Activated T-helper 1 cell treated with anti-CD3 and anti-CD28 coated beads, Interleukin-2, amount 50 U/mL, for 16 hours (primary cell): ENCODE measurements around the gene SLC7A6OS.
A peak's percentile ranks its signal among the peaks of the same experiment; 100 is the strongest.
"Not testable (repeated sequence)": the region's sequence is repeated elsewhere in the genome, so short reads cannot be mapped to it uniquely, and the experiment has no call there.

Source experiments
- DNase-seq, 2 donors: peaks; one replicate each; pipeline ENCODE4 v3.0.0-alpha.2; 2020; ENCODE audit warnings: low read depth in 1 of 2, low spot score in 1 of 2

SLC7A6OS gene

DNA sequence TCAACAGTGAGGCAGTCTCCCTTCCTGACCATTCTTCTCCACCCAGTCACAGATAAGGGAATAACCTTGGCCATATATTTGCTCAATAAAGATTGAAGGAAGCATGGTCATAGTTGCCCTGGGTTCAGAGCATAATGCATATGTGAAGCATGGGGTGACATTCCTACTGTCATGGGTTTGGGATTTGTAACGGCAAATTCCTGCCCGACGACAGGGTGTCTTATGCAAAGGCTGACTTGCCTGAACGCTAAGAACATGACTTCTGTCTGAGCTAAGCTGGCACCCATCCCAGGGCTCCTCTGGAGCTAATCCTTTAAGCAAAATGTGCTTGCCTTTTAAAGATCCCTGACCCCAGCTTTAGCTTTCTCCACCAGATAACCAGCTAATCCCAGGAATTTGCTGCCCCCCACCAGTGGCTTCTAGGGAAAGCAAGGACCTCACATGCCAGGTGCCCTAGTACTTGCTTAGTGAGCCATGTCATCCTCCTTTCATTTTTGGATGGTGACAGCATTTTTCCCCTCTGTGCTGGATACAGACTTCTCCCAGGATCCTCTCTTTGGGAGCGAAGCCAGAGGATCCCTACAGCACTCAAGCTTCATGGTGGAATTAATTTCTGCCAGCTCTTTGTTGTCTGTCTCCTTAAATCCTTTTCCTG is 11.7 kb downstream of the SLC7A6OS start:
- DNase-seq, result no peak

GRCh38 chr16:68298312-68298711 is 12.4 kb downstream of the SLC7A6OS start:
- no peak for DNase-seq

DNA sequence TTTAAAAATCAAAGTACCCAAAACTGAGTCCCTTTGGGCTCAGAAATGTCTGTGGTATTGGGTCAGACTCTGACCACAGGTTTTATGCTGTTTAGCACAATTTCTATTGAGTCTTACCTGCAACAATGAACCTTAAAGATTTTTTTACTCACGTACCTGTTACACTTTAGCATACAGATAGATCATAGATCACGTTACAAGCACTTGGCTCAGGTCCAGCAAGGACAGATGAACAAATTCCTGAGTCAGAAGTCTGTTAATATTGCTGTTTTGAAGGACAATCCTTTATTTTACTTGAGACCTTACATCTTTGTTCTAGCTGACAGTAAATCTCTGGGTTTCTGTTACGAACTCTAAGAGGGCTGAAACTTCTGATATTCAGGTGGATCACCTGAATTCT is 12.8 kb downstream of the SLC7A6OS start:
- no peak for DNase-seq

DNA sequence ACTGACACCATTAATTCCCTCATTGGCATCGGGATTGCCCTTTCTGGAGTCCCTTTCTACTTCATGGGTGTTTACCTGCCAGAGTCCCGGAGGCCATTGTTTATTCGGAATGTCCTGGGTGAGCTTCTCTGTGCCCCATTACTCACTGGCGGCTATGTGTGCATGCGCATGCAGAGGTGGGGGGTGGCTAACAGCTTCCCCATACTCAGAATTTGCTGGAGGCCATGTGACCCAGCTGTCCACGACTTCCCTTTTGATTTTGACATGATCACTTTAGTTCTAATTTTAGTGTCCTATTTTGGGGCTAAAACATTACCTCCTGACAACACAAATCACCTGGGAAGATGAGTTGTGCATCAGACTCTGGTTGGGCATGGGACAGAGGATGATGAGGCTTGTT is 14.1 kb downstream of the SLC7A6OS start:
- no peak for DNase-seq

- DNase-seq, result no peak
These were observed 14.5 kb downstream of the SLC7A6OS start for GRCh38 chr16:68296291-68296690.

GRCh38 chr16:68292425-68292824 is 18.3 kb downstream of the SLC7A6OS start:
- no peak for DNase-seq

DNA sequence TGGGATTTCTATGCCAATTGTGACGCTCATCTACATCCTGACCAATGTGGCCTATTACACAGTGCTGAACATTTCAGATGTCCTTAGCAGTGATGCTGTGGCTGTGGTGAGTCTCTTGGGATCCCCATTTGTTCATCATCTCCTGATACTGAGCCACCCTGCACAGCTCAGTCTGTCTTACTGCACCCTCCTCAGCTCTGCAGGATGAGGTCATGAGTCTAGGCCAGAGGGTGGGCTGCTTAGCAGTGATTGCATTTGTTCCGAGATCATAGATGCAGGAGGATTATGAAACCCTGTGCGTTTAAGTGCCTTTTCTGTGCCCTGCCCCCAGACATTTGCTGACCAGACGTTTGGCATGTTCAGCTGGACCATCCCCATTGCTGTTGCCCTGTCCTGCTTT is 19.5 kb downstream of the SLC7A6OS start:
- DNase-seq, result no peak

DNA sequence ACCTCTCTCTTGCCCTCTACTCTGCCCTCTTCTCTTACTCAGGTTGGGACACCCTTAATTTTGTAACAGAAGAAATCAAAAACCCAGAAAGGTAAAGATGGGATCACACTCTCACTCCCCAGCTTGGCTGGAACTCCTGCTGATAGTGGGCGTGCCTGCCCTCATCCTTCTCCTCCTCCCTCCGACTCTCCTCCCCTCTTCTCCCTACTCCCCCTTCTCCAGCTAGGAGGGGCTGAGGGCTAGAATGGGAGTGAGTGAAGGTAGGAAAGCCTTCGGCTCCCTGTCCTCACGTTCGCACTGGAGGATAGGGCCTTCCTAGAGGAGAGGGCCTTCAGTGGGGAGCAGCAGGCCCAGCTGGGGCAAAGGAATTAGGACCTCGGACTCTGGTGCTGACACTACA is 20.3 kb downstream of the SLC7A6OS start:
- no peak for DNase-seq

- DNase-seq, result no peak
These were observed 21.0 kb downstream of the SLC7A6OS start for GRCh38 chr16:68289621-68290329.

- no peak for DNase-seq
These were observed 21.5 kb downstream of the SLC7A6OS start for GRCh38 chr16:68289202-68289601.

DNA sequence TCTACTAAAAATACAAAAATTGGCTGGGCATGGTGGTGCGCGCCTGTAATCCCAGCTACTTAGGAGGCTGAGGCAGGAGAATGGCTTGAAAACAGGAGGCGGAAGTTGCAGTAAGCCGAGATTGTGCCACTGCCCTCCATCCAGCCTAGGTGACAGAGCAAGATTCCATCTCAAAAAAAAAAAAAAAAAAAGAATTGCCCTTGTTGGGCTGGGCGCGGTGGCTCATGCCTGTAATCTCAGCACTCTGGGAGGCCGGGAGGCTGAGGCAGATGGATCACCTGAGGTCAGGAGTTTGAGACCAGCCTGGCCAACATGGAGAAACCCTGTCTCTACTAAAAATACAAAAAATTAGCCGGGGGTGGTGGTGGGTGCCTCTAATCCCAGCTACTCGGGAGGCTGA is 21.9 kb downstream of the SLC7A6OS start:
- DNase-seq, result not testable (repeated sequence)

DNA sequence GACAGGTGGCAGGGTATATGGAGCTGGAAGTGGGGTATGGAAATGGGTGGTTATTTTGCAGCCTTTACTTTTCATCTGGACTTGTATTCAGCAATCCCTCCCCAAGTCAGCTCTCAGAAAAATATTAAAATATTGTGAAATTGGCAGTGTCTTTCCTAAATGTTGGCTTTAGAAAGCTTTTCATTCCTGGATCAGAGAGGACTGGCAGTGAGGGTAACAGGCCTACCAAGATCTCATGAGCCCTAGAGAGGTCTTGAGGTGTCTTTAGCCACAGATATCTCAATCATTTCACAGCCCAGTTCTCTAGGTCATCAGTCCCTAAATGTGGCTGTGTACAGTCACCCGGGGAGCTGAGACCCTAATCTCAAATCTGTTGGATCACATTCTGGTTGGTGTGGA is 22.5 kb downstream of the SLC7A6OS start:
- no peak for DNase-seq

- DNase-seq, result peak in 1 of 2 donors; percentile 8
These were observed 23.2 kb downstream of the SLC7A6OS start for GRCh38 chr16:68287276-68288251.

DNA sequence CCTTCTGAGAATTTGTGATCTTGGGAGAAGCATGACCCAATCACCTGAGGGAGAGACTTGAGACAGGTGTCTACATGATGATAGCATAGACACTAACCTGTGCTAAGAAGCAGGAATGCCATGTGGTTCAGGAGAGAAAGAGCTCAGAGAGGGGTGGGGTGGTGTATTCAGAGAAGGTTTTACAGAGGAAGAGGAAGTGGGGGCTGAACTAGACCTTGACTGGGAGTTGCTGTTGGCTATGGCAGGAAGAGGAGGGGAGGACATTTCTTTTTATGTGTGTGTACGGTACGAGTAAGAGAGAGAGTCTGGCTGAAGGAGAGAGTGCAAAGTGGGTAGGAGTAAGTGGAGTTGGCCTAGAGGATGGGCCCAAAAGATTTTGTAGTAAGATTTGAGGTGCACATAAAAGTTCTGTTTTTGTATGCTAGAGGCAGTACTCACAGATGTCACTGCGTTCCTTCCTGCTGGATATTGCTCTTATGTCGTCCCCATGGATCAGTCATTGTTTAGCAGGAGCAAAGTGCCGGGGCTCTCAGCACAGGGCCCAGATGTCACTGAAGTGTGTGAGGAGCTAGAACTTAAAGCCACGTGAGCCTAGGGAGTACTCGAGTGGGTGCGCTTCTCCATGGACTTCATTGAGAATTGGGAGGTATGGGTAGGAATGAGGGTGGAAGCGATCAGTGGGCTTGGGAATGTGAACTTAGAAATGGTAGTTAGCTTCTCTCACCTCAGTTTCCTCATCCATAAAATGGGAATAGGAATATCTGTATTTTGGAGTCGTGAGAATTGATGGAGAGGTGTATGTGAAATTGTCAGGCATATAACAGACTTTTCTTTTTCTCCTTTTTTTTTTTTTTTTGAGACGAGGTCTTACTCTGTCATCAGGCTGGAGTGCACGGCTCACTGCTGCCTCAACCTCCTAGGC is 24.3 kb downstream of the SLC7A6OS start:
- no peak for DNase-seq

GRCh38 chr16:68285683-68286082 is 25.1 kb downstream of the SLC7A6OS start:
- DNase-seq, result no peak

- no peak for DNase-seq
These were observed 25.9 kb downstream of the SLC7A6OS start for GRCh38 chr16:68284847-68285246.

DNA sequence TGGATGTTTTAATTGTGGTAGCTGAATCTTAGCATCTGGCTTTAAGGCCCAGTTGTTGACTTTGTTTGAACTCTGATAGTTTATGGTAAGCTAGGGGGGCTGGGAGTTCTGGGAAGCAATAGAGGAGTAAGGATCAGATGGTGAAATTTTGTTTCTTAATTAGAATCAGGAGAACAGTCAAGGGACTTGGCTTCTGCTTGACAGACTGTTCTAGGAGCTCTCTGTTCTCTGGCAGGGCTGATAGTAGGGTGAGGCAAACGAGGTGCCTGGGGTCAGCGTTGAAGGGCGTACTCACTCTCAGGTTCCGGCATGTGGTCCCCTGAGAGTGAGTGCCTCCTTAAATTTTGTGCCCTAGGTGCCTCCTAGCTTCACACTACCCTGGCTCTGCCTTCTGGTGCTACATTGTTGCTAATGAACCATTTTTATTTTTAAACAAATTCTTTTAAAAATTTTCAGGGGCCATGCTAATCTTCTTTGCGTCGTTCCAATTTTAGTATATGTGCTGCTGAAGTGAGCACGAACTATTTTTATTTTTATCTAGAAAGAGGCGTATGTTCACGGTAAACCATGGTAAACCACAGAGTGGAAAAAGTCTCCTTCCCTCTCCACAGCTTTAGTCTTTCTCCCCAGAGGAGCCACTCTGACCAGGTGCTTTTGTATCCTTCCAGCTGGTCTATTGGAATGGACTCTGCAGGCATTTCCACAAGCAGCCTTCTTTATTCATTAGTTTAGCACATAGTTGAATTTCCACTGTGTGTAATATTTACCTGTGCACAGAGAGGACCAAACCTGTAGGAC is 26.7 kb downstream of the SLC7A6OS start:
- no peak for DNase-seq

DNA sequence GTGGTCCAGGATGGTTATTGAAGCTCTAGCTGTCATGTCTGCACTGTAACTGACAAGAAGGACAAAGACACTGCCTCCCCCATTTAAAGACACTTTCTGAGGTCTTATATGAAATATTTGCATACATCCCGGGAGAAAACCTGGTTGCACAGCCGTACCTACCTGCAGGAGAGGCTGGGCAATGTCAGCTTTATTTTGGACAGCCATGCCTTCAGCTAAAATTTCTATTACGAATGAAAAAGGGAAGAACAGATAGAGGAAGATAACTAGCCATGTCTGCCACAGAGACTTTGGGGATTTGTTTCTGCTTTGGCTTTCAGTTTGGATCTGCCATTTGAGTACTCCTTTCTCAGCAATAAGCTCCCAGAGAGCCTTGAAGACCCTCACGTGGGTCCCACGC is 27.4 kb downstream of the SLC7A6OS start:
- no peak for DNase-seq

GRCh38 chr16:68282064-68282452 is 28.7 kb downstream of the SLC7A6OS start:
- DNase-seq, result no peak
